NCI-H2029 treated with DMSO at 0.1 percent for 48 hours (cell line): ENCODE measurements around the gene SLC5A12.
"Not testable (repeated sequence)": the region's sequence is repeated elsewhere in the genome, so short reads cannot be mapped to it uniquely, and the experiment has no call there.

Source experiments
- DNase-seq: peaks from one replicate; lab custom pipeline; 2025; lab: John Stamatoyannopoulos, UW

The SLC5A12 gene

DNA sequence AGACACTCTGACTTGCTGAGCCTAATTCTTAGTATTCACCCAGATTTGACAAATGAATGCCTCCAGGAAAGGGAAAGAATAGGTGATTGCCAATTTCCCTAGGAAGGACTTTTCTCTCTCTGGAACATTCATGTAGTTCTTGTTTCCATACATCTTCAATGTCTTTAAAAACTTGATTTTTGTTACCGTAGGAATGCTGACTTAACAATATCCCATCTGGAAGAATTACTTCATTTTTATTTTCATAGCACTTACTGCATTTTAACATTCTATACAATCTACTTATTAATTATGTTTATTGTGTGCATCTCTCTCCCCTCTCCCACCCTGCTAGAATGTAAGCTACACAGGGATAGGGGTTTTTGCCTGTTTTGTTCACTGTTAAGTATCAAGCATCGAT, 66.6 kb downstream of the SLC5A12 start:
- DNase-seq, result no peak

DNA sequence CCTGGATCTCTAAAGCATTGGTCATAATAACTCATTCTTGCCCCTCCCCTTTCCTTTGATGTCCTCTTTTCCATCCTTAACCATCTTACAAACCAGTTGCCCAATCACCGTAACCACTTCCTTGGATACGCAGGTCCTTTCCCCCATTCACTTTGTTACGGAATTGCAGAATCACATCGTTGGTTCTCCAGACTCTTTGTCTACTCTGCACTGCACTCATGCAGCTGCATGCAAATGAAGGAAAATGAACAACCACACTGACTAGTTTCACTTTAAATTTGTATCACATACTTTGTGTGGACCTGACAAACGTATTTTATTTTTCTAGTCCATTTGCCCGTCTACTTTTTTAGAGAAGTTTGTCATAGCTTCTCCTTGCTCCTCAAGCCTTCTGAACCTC, 69.9 kb downstream of the SLC5A12 start:
- no peak for DNase-seq

DNA sequence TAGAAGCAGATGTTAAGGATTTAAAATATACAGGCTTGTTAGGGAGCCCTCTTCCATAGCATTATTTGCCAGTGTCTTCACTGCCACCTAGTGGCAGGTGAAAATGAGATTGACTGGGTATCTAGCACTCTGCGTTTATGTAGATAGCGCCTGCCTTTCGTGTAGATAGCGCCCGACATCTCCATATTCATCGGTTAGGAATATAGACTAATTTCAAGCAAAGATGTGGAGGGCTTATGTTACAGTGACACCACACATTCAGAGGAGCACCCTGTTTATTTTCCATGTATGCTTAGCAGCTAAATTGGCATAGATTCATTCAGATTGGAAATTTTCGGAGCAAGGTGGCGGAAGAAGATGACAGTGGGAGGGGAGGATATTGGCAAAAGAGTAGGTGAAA, 72.0 kb downstream of the SLC5A12 start:
- DNase-seq, result peak; percentile 29

DNA sequence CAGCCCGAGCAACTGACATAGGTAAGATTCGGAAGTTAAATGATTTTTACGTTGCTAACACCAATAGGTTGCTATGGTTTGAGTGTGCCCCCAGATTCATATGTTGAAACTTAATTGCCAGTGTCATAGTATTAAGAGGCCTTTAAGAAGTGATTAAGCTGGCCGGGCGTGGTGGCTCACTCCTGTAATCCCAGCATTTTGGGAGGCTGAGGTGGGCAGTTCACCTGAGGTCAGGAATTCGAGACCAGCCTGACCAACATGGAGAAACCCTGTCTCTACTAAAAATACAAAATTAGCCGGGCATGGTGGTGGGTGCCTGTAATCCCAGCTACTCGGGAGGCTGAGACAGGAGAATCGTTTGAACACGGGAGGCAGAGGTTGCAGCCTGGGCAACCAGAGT, 78.5 kb downstream of the SLC5A12 start:
- DNase-seq, result not testable (repeated sequence)

DNA sequence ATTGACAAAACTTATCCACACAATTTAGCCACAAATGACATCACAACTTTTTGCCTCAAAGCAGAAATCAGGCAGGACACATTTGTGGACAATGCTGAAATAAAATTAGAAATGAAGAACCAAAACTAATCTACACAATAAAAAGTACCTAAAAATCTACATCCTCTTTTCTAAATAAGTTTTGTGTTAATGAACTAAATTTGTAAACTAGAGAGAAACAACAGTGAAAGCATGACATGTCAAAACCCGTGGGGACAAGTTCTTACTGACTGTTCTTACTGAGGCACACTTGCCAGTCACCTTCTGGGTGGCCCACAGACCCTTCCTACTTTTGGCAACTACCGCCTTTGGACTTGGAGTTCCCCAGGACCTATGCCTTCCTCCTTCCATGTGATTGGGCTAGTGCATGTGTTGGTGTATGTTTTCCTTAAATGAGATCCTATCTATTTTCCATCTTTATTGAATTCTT, 89.1 kb downstream of the SLC5A12 start:
- DNase-seq, result no peak

DNA sequence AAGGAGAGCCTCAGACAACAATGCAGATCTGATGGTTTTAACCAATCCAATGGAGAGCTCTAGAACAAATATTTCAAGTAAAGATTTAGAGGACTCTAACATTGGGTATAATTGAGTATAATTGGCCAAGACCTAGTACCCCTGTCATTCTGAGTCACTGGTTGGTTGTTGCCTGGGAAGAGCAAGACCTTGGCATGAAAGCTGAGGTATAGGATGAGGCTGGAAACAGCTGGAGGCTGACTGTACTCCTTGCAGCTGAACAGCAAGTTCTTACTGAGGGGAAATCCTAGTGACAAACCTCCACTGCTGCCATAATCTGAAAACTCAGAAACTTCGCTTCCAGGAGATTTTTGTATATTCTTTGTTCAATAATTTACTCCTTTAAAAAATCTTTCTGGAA, 95.5 kb downstream of the SLC5A12 start:
- no peak for DNase-seq

DNA sequence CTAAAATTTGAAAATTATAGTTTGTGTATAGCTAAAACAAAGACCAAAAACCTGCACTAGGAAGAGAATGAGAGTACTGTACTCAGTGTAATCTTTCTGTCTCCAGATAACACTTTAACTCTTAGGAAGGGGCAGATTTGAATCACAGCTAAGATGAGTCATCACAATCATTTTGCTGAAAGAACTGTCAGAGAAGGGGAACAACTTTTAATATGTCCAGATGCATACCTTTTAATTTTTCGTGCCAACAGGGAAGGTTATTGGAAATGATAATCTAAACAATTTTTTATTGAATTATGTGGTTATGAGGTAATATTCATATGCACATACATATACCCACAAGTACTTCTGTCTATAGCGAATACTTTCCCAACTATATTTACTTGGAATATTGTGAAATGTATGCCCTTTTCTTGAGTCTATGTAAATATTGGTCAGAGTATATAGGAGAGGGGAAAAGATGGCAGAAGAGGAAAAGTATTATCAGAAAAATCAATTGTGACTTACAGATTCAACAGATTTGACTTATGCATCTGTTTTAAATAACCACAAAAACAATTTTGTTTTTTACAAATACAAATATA, 98.7 kb downstream of the SLC5A12 start:
- DNase-seq, result no peak

DNA sequence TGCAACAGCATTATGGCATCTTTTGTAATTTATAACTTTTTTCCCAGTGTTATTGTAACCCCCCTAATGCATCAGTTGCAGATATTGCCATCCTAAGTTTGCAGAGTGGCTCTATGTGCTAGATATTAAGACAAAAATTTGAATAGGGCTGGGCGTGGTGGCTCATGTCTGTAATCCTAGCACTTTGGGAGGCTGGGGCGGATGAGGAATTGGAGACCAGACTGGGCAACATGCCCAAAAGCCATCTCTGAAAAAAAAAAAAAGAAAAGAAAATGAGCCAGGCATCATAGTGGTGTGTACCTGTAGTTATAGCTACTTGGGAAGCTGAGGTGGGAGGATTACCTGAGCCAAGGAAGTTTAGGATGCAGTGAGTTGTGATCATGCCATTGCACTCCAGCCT, 99.7 kb downstream of the SLC5A12 start:
- no peak for DNase-seq

DNA sequence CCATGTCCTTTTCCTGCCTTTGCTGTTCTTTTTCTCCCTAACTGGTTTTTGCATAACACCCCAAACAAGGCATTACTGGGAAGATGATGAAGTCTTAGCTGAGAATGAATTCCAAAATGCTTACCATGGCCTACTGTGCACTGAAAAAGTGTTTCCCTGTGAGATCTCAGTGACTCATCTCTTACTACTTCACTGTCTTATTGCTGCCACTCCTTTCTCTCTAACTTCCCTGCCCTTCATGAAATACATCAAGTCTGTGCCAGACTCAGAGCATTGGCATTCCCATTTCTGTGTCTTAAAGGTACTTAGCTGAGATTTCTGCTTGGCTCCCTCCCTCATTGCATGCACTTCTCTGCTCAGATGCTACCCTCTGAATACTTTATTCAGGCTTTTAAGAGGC, 100.7 kb downstream of the SLC5A12 start:
- no peak for DNase-seq

DNA sequence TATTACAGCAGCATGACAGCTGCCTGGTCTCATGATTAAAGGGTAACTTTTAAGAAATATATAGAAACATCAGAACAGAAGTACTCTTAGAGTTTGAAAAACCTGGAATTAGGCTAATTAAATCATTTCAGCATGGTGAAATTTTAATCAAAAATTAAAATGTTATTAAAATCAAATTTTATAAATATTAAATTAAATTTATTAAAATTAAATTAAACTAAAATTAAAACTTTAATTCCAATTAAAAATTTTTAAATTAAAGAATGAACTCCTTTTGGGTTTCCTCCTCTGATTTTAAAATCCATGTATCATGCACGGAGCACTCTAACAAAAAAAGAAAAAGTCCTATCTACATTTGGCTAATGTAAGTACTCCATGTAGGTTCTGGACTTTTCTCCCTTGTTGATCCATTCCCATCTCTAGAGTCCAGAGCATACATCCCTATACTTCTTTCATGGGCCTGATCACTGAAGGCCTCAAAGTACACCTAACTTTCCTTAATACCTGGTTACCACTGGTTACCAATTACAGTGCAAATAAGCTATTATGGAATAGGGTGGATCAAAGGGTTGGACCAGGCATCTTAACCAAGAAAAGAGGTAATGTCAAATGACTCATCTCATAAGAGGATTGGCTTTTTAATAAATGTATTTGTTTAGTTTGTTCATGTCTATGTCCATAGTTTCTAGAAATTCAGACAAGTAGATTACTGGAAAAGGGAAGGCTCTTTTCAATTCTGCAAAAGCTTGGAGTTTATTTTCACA, 101.4 kb downstream of the SLC5A12 start:
- no peak for DNase-seq

DNA sequence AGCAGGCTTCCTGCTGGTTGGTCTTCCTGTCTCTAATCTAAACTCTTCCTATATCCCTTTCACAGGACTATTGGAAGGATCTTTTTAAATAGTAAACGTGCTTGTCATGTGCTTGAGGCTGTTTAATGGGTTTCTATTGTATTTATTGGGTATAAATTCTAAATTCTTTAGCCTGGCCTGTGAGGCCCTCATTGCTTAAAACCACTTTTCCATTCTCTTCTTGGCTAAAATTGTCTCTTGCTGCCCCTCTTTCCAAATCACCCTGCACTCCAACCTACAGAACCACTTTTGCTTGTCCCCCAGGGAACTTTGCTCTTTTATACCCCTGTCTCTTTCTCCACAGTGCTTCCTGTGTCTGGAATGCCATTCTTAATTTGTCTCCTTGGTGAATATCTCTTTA, 103.4 kb downstream of the SLC5A12 start:
- no peak for DNase-seq
